GM18873 (cell line): ENCODE measurements around the gene TASOR.

ENCODE experiments used
- ATAC-seq: cut with Tn5 transposase; IDR thresholded peaks from one replicate; pipeline ENCODE4 v1.9.1; 2021; ENCODE audit warnings: mild to moderate bottlenecking, moderate library complexity, moderate number of reproducible peaks; ENCODE audit not compliant: unreplicated experiment, low FRiP score

The TASOR gene

GRCh38 chr3:56684029-56684428 is 964 bp upstream of the TASOR start:
- ATAC-seq: no peak

- peak; percentile 48 for ATAC-seq
Measured at GRCh38 chr3:56682462-56683121, 473 bp downstream of the TASOR start.

- no peak for ATAC-seq
Measured at GRCh38 chr3:56681984-56682461, 1.0 kb downstream of the TASOR start.

- ATAC-seq: no peak
Measured at GRCh38 chr3:56680054-56680580, 2.9 kb downstream of the TASOR start.

GRCh38 chr3:56677286-56677685 is 5.8 kb downstream of the TASOR start:
- peak; percentile 76 for ATAC-seq

- ATAC-seq: no peak
Measured at GRCh38 chr3:56673781-56674457, 9.1 kb downstream of the TASOR start.

GRCh38 chr3:56667973-56668579 is 15.0 kb downstream of the TASOR start:
- ATAC-seq: no peak

- ATAC-seq: no peak
Measured at GRCh38 chr3:56664823-56665222, 18.2 kb downstream of the TASOR start.

GRCh38 chr3:56655709-56656108 is 27.4 kb downstream of the TASOR start:
- ATAC-seq: no peak

- no peak for ATAC-seq
Measured at GRCh38 chr3:56654460-56654859, 28.6 kb downstream of the TASOR start.

- ATAC-seq: no peak
Measured at GRCh38 chr3:56645407-56645806, 37.7 kb downstream of the TASOR start.

GRCh38 chr3:56633602-56634535 is 49.2 kb downstream of the TASOR start:
- ATAC-seq: no peak
